ENCODE measurements around the gene KIAA1671. TPM values are rescaled to one million over a fixed set of nuclear protein-coding genes. Genes with fewer than 3 reads are reported as not detected.
A peak's percentile ranks its signal among the peaks of the same experiment; 100 is the strongest.

The KIAA1671 gene
- total and polyA plus RNA-seq, 9 of the 15 experiments (the other 6 are each of a cell fraction or from before 2014, with no cell fraction given), result under 0.01 to 0.11 (median 0.02) TPM; not detected in 5

DNA sequence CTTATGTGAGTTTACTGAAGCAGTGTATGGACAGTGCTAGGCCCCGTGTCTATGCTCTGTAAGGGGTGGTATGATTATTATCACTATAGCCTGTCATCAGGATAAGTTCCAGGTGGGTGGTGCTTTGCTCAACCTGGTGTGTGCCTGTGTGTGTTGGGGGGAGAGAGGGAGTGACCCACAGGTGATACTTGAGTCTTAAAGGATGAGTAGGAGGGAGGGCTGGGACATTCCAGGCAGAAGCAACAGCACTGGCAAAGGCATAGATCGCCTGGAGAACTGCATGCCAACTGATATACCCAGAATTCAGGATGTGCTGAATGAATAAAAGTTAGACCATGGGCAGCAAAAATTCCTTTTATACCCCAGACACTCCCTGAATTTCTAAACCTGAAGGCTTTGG, 4.5 kb downstream of the KIAA1671 start (continued):
- no peak for TF ChIP-seq ZBTB7A (IDR thresholded peaks at IDR 0.05; ENCODE audit: borderline replicate concordance, control insufficient read depth, low read depth, low read length)
- TF ChIP-seq MCM3 (IDR thresholded peaks at IDR 0.05), result no peak

DNA sequence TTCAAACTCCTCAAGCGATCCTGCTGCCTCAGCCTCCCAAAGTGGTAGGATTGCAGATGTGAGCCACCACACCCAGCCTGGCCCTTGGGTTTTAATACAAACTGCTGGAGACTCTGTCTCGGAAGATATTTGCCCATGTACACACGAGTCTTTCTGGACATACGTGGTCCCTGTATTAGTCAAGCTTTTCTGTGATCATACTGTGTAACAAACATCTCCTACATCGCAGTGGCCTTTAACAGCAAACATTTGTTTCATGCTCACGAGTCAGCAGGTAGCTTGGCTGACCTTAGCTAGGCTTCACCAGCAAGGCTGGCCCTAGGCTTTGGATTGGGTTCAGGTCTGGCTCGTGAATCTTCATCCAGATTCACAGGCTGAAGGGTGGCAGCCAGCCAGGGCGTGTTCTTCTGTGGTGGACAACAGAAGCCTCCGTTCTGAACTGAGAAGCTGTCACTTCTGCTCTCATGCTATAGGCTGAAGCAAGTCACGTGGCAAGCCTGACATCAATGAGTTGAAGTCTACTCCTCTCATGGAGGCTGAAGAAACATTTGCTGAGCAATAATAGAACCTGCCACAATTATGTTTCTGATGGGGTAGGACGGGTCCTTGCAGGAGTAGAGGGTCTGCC, 8.8 kb downstream of the KIAA1671 start:
- intact Hi-C loops (cut with micrococcal nuclease) (no loop called here), in situ Hi-C loops (cut with MboI) (no loop called here)
- H3K79me2 ChIP-seq (ENCODE audit: control insufficient read depth, insufficient read depth, low read length), result no peaks in the 10 kb centered on the region
- POLR2A ChIA-PET, result interaction anchor here (0.8 kb wide), 1 partner anchor 52 kb away, joined by 3 read pairs; no protein-coding TSS in a partner anchor
- peak; percentile 60; the same call in 1 of the 2 replicates for TF ChIP-seq RAD51 (IDR thresholded peaks at IDR 0.05; ENCODE audit: borderline replicate concordance, low read depth)
- no peak for TF ChIP-seq HDAC1 (IDR thresholded peaks at IDR 0.05)
- TF ChIP-seq, protein P1, sequence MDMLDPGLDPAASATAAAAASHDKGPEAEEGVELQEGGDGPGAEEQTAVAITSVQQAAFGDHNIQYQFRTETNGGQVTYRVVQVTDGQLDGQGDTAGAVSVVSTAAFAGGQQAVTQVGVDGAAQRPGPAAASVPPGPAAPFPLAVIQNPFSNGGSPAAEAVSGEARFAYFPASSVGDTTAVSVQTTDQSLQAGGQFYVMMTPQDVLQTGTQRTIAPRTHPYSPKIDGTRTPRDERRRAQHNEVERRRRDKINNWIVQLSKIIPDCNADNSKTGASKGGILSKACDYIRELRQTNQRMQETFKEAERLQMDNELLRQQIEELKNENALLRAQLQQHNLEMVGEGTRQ (CRISPR knock-in tag; IDR thresholded peaks at IDR 0.05), result peak; percentile 57
- TF ChIP-seq, protein P2, sequence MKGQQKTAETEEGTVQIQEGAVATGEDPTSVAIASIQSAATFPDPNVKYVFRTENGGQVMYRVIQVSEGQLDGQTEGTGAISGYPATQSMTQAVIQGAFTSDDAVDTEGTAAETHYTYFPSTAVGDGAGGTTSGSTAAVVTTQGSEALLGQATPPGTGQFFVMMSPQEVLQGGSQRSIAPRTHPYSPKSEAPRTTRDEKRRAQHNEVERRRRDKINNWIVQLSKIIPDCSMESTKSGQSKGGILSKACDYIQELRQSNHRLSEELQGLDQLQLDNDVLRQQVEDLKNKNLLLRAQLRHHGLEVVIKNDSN (CRISPR knock-in tag; IDR thresholded peaks at IDR 0.05), result peak; percentile 59
- no peak for TF ChIP-seq MCM2 (IDR thresholded peaks at IDR 0.05; ENCODE audit: low read depth)
- TF ChIP-seq SP2 (IDR thresholded peaks at IDR 0.05; ENCODE audit: extremely low read depth, low read depth, low read length, poor library complexity, severe bottlenecking), result no peak
- TF ChIP-seq ZNF561 (CRISPR knock-in tag; conservative IDR thresholded peaks at IDR 0.05), result no peak
- TF ChIP-seq, protein P3, sequence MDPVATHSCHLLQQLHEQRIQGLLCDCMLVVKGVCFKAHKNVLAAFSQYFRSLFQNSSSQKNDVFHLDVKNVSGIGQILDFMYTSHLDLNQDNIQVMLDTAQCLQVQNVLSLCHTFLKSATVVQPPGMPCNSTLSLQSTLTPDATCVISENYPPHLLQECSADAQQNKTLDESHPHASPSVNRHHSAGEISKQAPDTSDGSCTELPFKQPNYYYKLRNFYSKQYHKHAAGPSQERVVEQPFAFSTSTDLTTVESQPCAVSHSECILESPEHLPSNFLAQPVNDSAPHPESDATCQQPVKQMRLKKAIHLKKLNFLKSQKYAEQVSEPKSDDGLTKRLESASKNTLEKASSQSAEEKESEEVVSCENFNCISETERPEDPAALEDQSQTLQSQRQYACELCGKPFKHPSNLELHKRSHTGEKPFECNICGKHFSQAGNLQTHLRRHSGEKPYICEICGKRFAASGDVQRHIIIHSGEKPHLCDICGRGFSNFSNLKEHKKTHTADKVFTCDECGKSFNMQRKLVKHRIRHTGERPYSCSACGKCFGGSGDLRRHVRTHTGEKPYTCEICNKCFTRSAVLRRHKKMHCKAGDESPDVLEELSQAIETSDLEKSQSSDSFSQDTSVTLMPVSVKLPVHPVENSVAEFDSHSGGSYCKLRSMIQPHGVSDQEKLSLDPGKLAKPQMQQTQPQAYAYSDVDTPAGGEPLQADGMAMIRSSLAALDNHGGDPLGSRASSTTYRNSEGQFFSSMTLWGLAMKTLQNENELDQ (CRISPR knock-in tag; IDR thresholded peaks at IDR 0.05; ENCODE audit: borderline replicate concordance), result no peak
- no peak for TF ChIP-seq L3MBTL2 (IDR thresholded peaks at IDR 0.05)
- CTCF ChIA-PET (ENCODE audit: low intra/inter-chr PET ratio), result no interaction called here
- H4K20me1 ChIP-seq (replicated peaks; ENCODE audit: control insufficient read depth, insufficient read depth, low read length), result no peaks in the 10 kb centered on the region
- peaks cover 0 to 16% of the 10 kb centered on the region in 2 experiments; a peak in 2 of 5 replicates for H3K27me3 ChIP-seq (ENCODE audit: control insufficient read depth in 2 of 2, insufficient read depth in 2 of 2, low read length in 2 of 2)
- BruUV-seq (replicated peaks), result no TSS peak
- no peak for ATAC-seq
- 0% methylated on average over 10 of the region's 11 CpGs for WGBS (ENCODE audit: insufficient coverage, low coverage, missing lambda C conversion rate)
- no peaks in the 10 kb centered on the region for H3K9me1 ChIP-seq (ENCODE audit: control insufficient read depth, insufficient read depth, low read length)
- H3K9ac ChIP-seq (ENCODE audit: insufficient read depth in 1 of 2, low read depth in 2 of 2, low read length in 2 of 2), result no peak overlapping the region
- no peaks in the 10 kb centered on the region for H3K9me3 ChIP-seq (replicated peaks; ENCODE audit: control insufficient read depth, insufficient read depth, low read depth, low read length)
- no peaks in the 10 kb centered on the region for H3K4me1 ChIP-seq (replicated peaks in 1 of 2; ENCODE audit: control insufficient read depth in 2 of 2, insufficient read depth in 2 of 2, low read length in 2 of 2)
- H3K4me3 ChIP-seq, result no peak overlapping the region
- no peaks in the 10 kb centered on the region for H3K36me3 ChIP-seq (ENCODE audit: control insufficient read depth, insufficient read depth, low read length)
- H2AFZ ChIP-seq (ENCODE audit: low read depth, low read length), result no peak overlapping the region
- DNase-seq (ENCODE audit: extremely low read depth in 1 of 4, low spot score in 3 of 4), result peak in 2 of 4 experiments; percentile 15 to 18
- FAIRE-seq, result no peak
- no peak overlapping the region for H3K27ac ChIP-seq (ENCODE audit: extremely low read depth, low read depth, low read length)
- no peak overlapping the region for H3K4me2 ChIP-seq (ENCODE audit: insufficient read depth, low read length)
